Subcutaneous preadipocyte (primary cell): ENCODE measurements around the gene MAPK6. TPM values are rescaled to one million over a fixed set of nuclear protein-coding genes. Genes with fewer than 3 reads are reported as not detected.

Source experiments
- total RNA-seq: library from RNA; depleted of rRNA; stranded (reverse); fragments of >200 nt; gene quantifications from 2 replicates; pipeline ENCODE4 v1.2.3, GENCODE V29; 2012

MAPK6 gene
- total RNA-seq, result 45.2 and 58.3 TPM in 2 replicates

DNA sequence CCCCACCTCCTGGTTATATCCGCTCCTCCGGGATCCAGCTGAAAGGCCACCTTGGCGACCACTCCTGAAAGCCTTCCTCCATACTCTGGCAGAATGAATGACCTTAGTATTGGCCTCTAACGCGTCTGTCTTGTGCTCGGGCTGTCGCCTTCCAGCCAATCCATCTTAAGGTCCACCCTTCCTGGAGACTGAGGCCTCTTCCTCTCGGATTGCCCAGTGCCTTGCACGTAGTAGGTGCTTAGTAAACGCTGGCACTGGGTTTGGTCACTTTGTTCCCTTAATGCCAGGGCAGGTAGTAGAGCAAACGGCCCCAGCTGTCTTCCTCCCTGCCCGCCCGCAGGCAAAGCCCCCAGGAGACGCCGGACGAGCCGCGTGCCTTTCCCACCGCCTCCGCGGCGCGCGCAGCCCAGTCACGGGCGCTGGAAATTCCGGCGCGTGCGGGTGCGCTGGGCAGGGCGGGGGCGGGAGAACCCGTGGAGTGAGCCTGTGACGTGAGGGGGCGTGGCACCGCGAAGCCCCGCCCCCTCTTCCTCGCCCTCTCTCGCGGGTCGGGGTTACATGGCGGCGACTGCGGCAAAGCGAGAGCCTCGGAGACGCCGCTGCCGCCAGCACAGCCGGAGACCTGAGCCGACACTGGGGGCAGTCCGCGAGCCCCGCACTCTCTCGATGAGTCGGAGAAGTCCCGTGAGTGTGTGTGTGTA lies at the start of gene MAPK6:
MAPK6 (plus strand) TSS at position 527 of the 701 bp plus-strand sequence. CDS start 27,242 bp downstream, outside the sequence.

DNA sequence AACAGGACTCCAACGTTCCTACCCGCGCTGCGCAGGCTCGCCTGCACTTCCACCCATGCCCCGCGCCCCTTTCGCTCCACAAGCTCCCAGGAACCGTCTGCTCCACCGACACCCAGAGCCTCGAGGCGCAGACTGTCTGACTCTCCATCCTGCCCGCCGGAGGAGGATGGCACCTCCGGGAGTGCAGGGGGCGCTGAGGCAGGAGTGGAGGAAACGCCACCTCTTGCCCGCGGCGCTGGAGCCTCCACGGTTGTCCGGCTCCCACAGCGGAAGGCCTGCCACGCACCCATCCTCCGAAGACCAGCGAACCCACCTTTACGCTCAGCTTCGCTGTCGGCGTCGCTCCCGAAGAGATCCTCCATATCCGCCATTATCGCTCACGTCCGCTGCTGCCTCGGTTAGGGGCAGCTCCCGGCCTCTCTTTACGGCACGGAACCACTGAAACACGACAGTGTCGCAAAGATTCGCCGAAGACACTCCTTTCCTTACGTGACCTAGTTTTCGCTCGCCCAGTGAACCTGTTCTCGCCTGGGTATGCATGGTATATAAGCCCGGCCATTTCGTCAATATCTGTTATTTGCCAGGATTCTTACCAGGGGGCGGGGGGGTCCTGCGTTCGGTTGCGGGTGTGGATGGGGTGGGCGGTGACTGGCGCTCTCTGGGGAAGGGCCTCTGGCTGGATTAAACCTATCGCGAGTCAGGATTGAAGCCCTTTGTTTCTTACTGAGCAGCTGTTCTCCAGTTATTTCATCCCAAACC lies 47.5 kb upstream of the MAPK6 start, which contains the start of gene LEO1:
LEO1 (minus strand) TSS at position 404 of the 759 bp plus-strand sequence; CDS start at position 371, 33 bp downstream.

Other genes with a start within 250 kb of the MAPK6 start
- 40.4 and 57.5 TPM in 2 replicates for gene TMOD3, start 189.6 kb upstream of the MAPK6 start, total RNA-seq
- gene LEO1, start 47.4 kb upstream of the MAPK6 start, total RNA-seq, result 20.9 and 26.2 TPM in 2 replicates
- 0.37 and 0.39 TPM in 2 replicates for gene BCL2L10, start 93.6 kb downstream of the MAPK6 start, total RNA-seq
- 21.3 and 28.7 TPM in 2 replicates for gene GNB5, start 172.2 kb downstream of the MAPK6 start, total RNA-seq